ENCODE data around the gene ANO5.
"Not testable (repeated sequence)": the region's sequence is repeated elsewhere in the genome, so short reads cannot be mapped to it uniquely, and the experiment has no call there.

Gene ANO5

GRCh38 chr11:22207162-22207561, 14.3 kb downstream of the ANO5 start:
- no peak for DNase-seq

GRCh38 chr11:22208151-22208858, 15.4 kb downstream of the ANO5 start:
- DNase-seq = no peak

- no peak for DNase-seq
Observed at GRCh38 chr11:22216940-22217339, 24.1 kb downstream of the ANO5 start.

- no peak for DNase-seq
Observed at GRCh38 chr11:22221143-22221542, 28.3 kb downstream of the ANO5 start.

GRCh38 chr11:22225190-22225589, 32.3 kb downstream of the ANO5 start:
- no peak for DNase-seq

GRCh38 chr11:22234743-22235142, 41.9 kb downstream of the ANO5 start:
- DNase-seq = no peak

GRCh38 chr11:22244986-22245592, 52.2 kb downstream of the ANO5 start:
- DNase-seq = peak; percentile 7 to 40

GRCh38 chr11:22246992-22247391, 54.1 kb downstream of the ANO5 start:
- DNase-seq = no peak

GRCh38 chr11:22249871-22250270, 57.0 kb downstream of the ANO5 start:
- no peak for DNase-seq

GRCh38 chr11:22256876-22257275, 64.0 kb downstream of the ANO5 start:
- DNase-seq = no peak

GRCh38 chr11:22263613-22264012, 70.7 kb downstream of the ANO5 start:
- no peak for DNase-seq

GRCh38 chr11:22268983-22269624, 76.2 kb downstream of the ANO5 start:
- DNase-seq = not testable (repeated sequence)

- no peak for DNase-seq
Observed at GRCh38 chr11:22273781-22274180, 80.9 kb downstream of the ANO5 start.

- DNase-seq = no peak
Observed at GRCh38 chr11:22275600-22275999, 82.7 kb downstream of the ANO5 start.

- no peak for DNase-seq
Observed at GRCh38 chr11:22276535-22276934, 83.7 kb downstream of the ANO5 start.

- not testable (repeated sequence) for DNase-seq
Observed at GRCh38 chr11:22284991-22285390, 92.1 kb downstream of the ANO5 start.

GRCh38 chr11:22302368-22302767, 109.5 kb downstream of the ANO5 start:
- DNase-seq = no peak

- DNase-seq = peak in 1 of 2 experiments; percentile 56
Observed at GRCh38 chr11:22304337-22304961, 111.6 kb downstream of the ANO5 start.

- no peak for DNase-seq
Observed at GRCh38 chr11:22317656-22318055, 124.8 kb downstream of the ANO5 start.

GRCh38 chr11:22331771-22332170, 138.9 kb downstream of the ANO5 start:
- no peak for DNase-seq
